DMS53 treated with DMSO at 0.1 percent for 48 hours (cell line): ENCODE results near the gene LENG1.
"Not testable (repeated sequence)": the region's sequence is repeated elsewhere in the genome, so short reads cannot be mapped to it uniquely, and the experiment has no call there.

Source experiments
- DNase-seq: peaks from one replicate; lab custom pipeline; 2025; ENCODE audit not compliant: unreplicated experiment; lab: John Stamatoyannopoulos, UW

LENG1 gene

GRCh38 chr19:54159352-54160181 is at the start of gene LENG1:
Gene LENG1, minus strand, starts transcription at chr19:54159721. Its CDS starts 26 bp downstream, at chr19:54159695.
- peak; percentile 99 for DNase-seq

GRCh38 chr19:54208784-54209057 is 49.2 kb upstream of the LENG1 start:
- DNase-seq = peak; percentile 24

- peak; percentile 45 for DNase-seq
Measured at GRCh38 chr19:54207983-54208783, 48.7 kb upstream of the LENG1 start.

GRCh38 chr19:54207676-54207982 is 48.1 kb upstream of the LENG1 start:
- DNase-seq = no peak

GRCh38 chr19:54207193-54207592 is 47.7 kb upstream of the LENG1 start:
- not testable (repeated sequence) for DNase-seq

GRCh38 chr19:54206831-54207177 is 47.3 kb upstream of the LENG1 start:
- no peak for DNase-seq

GRCh38 chr19:54206030-54206830 is 46.7 kb upstream of the LENG1 start:
- no peak for DNase-seq

- DNase-seq = no peak
Measured at GRCh38 chr19:54204767-54205468, 45.4 kb upstream of the LENG1 start.

- DNase-seq = peak; percentile 11
Measured at GRCh38 chr19:54203151-54203611, 43.7 kb upstream of the LENG1 start.

GRCh38 chr19:54201980-54202379 is 42.5 kb upstream of the LENG1 start:
- DNase-seq = no peak

GRCh38 chr19:54201172-54201701 is 41.7 kb upstream of the LENG1 start:
- no peak for DNase-seq

GRCh38 chr19:54199401-54199800 is 39.9 kb upstream of the LENG1 start:
- DNase-seq = no peak

- no peak for DNase-seq
Measured at GRCh38 chr19:54197121-54197520, 37.6 kb upstream of the LENG1 start.

GRCh38 chr19:54196536-54196935 is 37.0 kb upstream of the LENG1 start:
- no peak for DNase-seq

GRCh38 chr19:54194463-54194862 is 34.9 kb upstream of the LENG1 start:
- DNase-seq = not testable (repeated sequence)

- DNase-seq = no peak
Measured at GRCh38 chr19:54193011-54193410, 33.5 kb upstream of the LENG1 start.

- no peak for DNase-seq
Measured at GRCh38 chr19:54191811-54192453, 32.4 kb upstream of the LENG1 start.

- DNase-seq = peak; percentile 80
Measured at GRCh38 chr19:54191011-54191810, 31.7 kb upstream of the LENG1 start, which contains the start of gene TSEN34. Gene TSEN34, plus strand, starts transcription at chr19:54191308. Its CDS starts 57 bp downstream, at chr19:54191365.

- DNase-seq = peak; percentile 98
Measured at GRCh38 chr19:54190503-54191010, 31.0 kb upstream of the LENG1 start.
